HCT116 (cell line): Measurements from ENCODE around the gene RBM47. TPM values are rescaled to one million over a fixed set of nuclear protein-coding genes. Genes with fewer than 3 reads are reported as not detected.

ENCODE experiments used
- ATAC-seq: fragments of 200-7000 bp; cut with Tn5 transposase; 2 replicates; pipeline ENCODE4 v1.9.1; 2020; ENCODE audit warnings: mild to moderate bottlenecking, moderate library complexity
- BruUV-seq: library from RNA; stranded (reverse); fragments of 400-500 nt; replicated peaks from 2 replicates; lab custom pipeline; 2021; lab: Mats Ljungman, UMichigan
- CTCF ChIA-PET: fragments of 300-600 bp; sonication (Branson Sonifier 250); formaldehyde crosslinking; loops from one replicate; lab custom pipeline; 2021; ENCODE audit warnings: antibody characterized with exemption; lab: Charles Lee
- POLR2A ChIA-PET: fragments of 300-600, 350-600 bp; sonication (Branson Sonifier 250); formaldehyde crosslinking; loops from one replicate; lab custom pipeline; 2021; ENCODE audit warnings: antibody characterized with exemption; lab: Charles Lee
- RAD21 ChIA-PET, 2 experiments: fragments of 300-600 bp; sonication (Branson Sonifier 250); formaldehyde crosslinking; loops; one replicate each; lab custom pipeline; 2023; ENCODE audit warnings: low total read pairs in 2 of 2; ENCODE audit not compliant: uncharacterized antibody in 2 of 2, unreplicated experiment in 2 of 2, low non-redundant PET in 1 of 2; lab: Charles Lee
- DNase-seq: peaks from one replicate; pipeline ENCODE4 v3.0.0-alpha.2; 2010; ENCODE audit warnings: low read depth, low spot score
- H2AFZ ChIP-seq: fragments of 200-600 bp; shearing (Covaris generic), sonication (generic); 2 replicates; pipeline ENCODE4 v1.6.1; 2017; ENCODE audit warnings: low read depth, mixed run types, mixed read lengths, antibody characterized with exemption, low read length; ENCODE audit not compliant: poor library complexity, severe bottlenecking
- H3K27ac ChIP-seq: 2 replicates; pipeline ENCODE4 v1.5.1; 2012; ENCODE audit warnings: low read depth, low read length
- H3K27me3 ChIP-seq: fragments of 200-600 bp; sonication (generic); 2 replicates; pipeline ENCODE4 v1.6.1; 2016; ENCODE audit warnings: mixed run types, low read length, mixed read lengths; ENCODE audit not compliant: insufficient read depth
- H3K36me3 ChIP-seq, 2 experiments: fragments of 200-500 bp in 1 of 2; fragments of 200-600 bp in 1 of 2; sonication (Bioruptor generic) in 1 of 2; sonication (generic) in 1 of 2; 2 replicates each; pipeline versions ENCODE4 v1.5.1 to v1.6.1; 2014 to 2016; ENCODE audit warnings: low read length in 2 of 2, inconsistent platforms in 1 of 2, mixed read lengths in 1 of 2, mixed run types in 1 of 2; ENCODE audit not compliant: insufficient read depth in 2 of 2, control insufficient read depth in 1 of 2
- H3K4me1 ChIP-seq, 2 experiments: fragments of 200-600 bp in 1 of 2; sonication (generic) in 1 of 2; 2 replicates each; pipeline versions ENCODE4 v1.5.1 to v1.6.1; 2012 to 2017; ENCODE audit warnings: low read length in 2 of 2, inconsistent platforms in 1 of 2, mild to moderate bottlenecking in 1 of 2, mixed read lengths in 1 of 2, mixed run types in 1 of 2, moderate library complexity in 1 of 2; ENCODE audit not compliant: insufficient read depth in 2 of 2, control insufficient read depth in 1 of 2
- H3K4me2 ChIP-seq: fragments of 200-600 bp; sonication (generic); 2 replicates; pipeline ENCODE4 v1.6.1; 2017; ENCODE audit warnings: mixed run types, low read length, mixed read lengths
- H3K4me3 ChIP-seq, 2 experiments: fragments of 200-600 bp in 1 of 2; sonication (generic) in 1 of 2; replicated peaks in 1 of 2; 2 replicates each; pipeline ENCODE4 v1.5.1; 2011 to 2016; ENCODE audit warnings: low read length in 2 of 2, control low read depth in 1 of 2, low read depth in 1 of 2, mild to moderate bottlenecking in 1 of 2, mixed read lengths in 1 of 2, mixed run types in 1 of 2
- H3K79me2 ChIP-seq: fragments of 200-600 bp; sonication (generic); 2 replicates; pipeline ENCODE4 v1.6.1; 2017; ENCODE audit warnings: mild to moderate bottlenecking, mixed run types, low read length, moderate library complexity, mixed read lengths; ENCODE audit not compliant: insufficient read depth
- H3K9ac ChIP-seq: fragments of 200-600 bp; sonication (generic); 2 replicates; pipeline ENCODE4 v1.6.1; 2016; ENCODE audit warnings: low read length, mixed read lengths
- H3K9me2 ChIP-seq: fragments of 200-600 bp; sonication (generic), shearing (Covaris generic); 2 replicates; pipeline ENCODE4 v1.6.1; 2017; ENCODE audit warnings: mixed run types, mild to moderate bottlenecking, moderate library complexity; ENCODE audit not compliant: insufficient read depth
- H3K9me3 ChIP-seq, 2 experiments: fragments of 200-500 bp in 1 of 2; fragments of 200-600 bp in 1 of 2; sonication (Bioruptor generic) in 1 of 2; sonication (generic) in 1 of 2; 2 replicates each; pipeline ENCODE4 v1.6.1; 2014 to 2017; ENCODE audit warnings: low read length in 2 of 2, mixed read lengths in 2 of 2, inconsistent platforms in 1 of 2, low read depth in 1 of 2, mild to moderate bottlenecking in 1 of 2, mixed run types in 1 of 2, moderate library complexity in 1 of 2; ENCODE audit not compliant: control insufficient read depth in 1 of 2, insufficient read depth in 1 of 2
- H4K20me1 ChIP-seq: fragments of 200-600 bp; sonication (generic), shearing (Covaris generic); 2 replicates; pipeline ENCODE4 v1.6.1; 2017; ENCODE audit warnings: mixed run types, mild to moderate bottlenecking, moderate library complexity; ENCODE audit not compliant: insufficient read depth
- ATF3 ChIP-seq: IDR thresholded peaks from 2 replicates; pipeline ENCODE4 v1.6.1; 2012
- CBX3 ChIP-seq: IDR thresholded peaks from 2 replicates; pipeline ENCODE4 v1.6.1; 2012; ENCODE audit warnings: low read depth
- CEBPB ChIP-seq: IDR thresholded peaks from 2 replicates; pipeline ENCODE4 v1.6.1; 2012; ENCODE audit warnings: low read depth
- EGR1 ChIP-seq: IDR thresholded peaks from 2 replicates; pipeline ENCODE4 v1.6.1; 2012; ENCODE audit warnings: low read depth
- EZH2 ChIP-seq: fragments of 200-600 bp; sonication (generic); IDR thresholded peaks from 2 replicates; pipeline ENCODE4 v1.6.1; 2017; ENCODE audit warnings: antibody characterized with exemption, mixed run types
- EZH2phosphoT487 ChIP-seq: fragments of 200-600 bp; IDR thresholded peaks from 2 replicates; pipeline ENCODE4 v1.6.1; 2018; ENCODE audit warnings: antibody characterized with exemption, borderline replicate concordance
- FOSL1 ChIP-seq: IDR thresholded peaks from 2 replicates; pipeline ENCODE4 v1.6.1; 2012; ENCODE audit warnings: low read depth
- POLR2A ChIP-seq: IDR thresholded peaks from 2 replicates; pipeline ENCODE4 v1.7.0; 2011; ENCODE audit warnings: borderline replicate concordance; ENCODE audit not compliant: insufficient read depth, insufficient read length; ENCODE audit errors: extremely low read depth
- POLR2AphosphoS5 ChIP-seq: IDR thresholded peaks from 2 replicates; pipeline ENCODE4 v1.6.1; 2011; ENCODE audit warnings: mild to moderate bottlenecking, low read depth, low read length, moderate library complexity
- RAD21 ChIP-seq: IDR thresholded peaks from 2 replicates; pipeline ENCODE4 v1.6.1; 2012; ENCODE audit warnings: low read depth, mild to moderate bottlenecking
- SIN3A ChIP-seq: IDR thresholded peaks from 2 replicates; pipeline ENCODE4 v1.6.1; 2012; ENCODE audit warnings: low read depth
- SP1 ChIP-seq: IDR thresholded peaks from 2 replicates; pipeline ENCODE4 v1.6.1; 2012; ENCODE audit warnings: low read depth
- SRF ChIP-seq: IDR thresholded peaks from 2 replicates; pipeline ENCODE4 v1.6.1; 2012; ENCODE audit warnings: low read depth
- YY1 ChIP-seq: IDR thresholded peaks from 2 replicates; pipeline ENCODE4 v1.6.1; 2011; ENCODE audit warnings: low read length, low read depth, moderate library complexity, mild to moderate bottlenecking; ENCODE audit not compliant: insufficient replicate concordance; ENCODE audit errors: extremely low read depth
- ZBTB33 ChIP-seq: IDR thresholded peaks from 2 replicates; pipeline ENCODE4 v1.6.1; 2011; ENCODE audit warnings: mild to moderate bottlenecking, low read length, moderate library complexity; ENCODE audit not compliant: insufficient replicate concordance; ENCODE audit errors: extremely low read depth
- ZFX ChIP-seq: fragments of 450-650 bp; IDR thresholded peaks from 2 replicates; pipeline ENCODE4 v1.6.1; 2017
- ZNF274 ChIP-seq: fragments of 200-500 bp; sonication (Bioruptor generic); IDR thresholded peaks from 2 replicates; pipeline ENCODE4 v1.6.1; 2014; ENCODE audit warnings: mild to moderate bottlenecking, low read depth, low read length, inconsistent platforms
- intact Hi-C: fragments of 100-400 bp; cut with micrococcal nuclease; formaldehyde crosslinking; loops from 2 replicates; pipeline ENCODE4 v1.10.0; 2022
- total RNA-seq: library from RNA; stranded (reverse); gene quantifications from one replicate; pipeline ENCODE4 v1.2.1, GENCODE V29; 2021; ENCODE audit not compliant: unreplicated experiment
- TF ChIP-seq, protein P1 (sequence below): IDR thresholded peaks from 2 replicates; pipeline ENCODE4 v1.6.1; 2012; ENCODE audit warnings: low read depth
- TF ChIP-seq, protein P2 (sequence below): IDR thresholded peaks from 2 replicates; pipeline ENCODE4 v1.6.1; 2012
- TF ChIP-seq, protein P3 (sequence below), 3 experiments: fragments of 200-600 bp in 1 of 3; sonication (generic) in 1 of 3; IDR thresholded peaks in 2 of 3; conservative IDR thresholded peaks in 1 of 3; 2 replicates each; pipeline ENCODE4 v1.5.1; 2012 to 2017; ENCODE audit warnings: low read depth in 2 of 3, low read length in 2 of 3, antibody characterized with exemption in 1 of 3, borderline replicate concordance in 1 of 3, control low read depth in 1 of 3, mild to moderate bottlenecking in 1 of 3, mixed read lengths in 1 of 3, mixed run types in 1 of 3, moderate library complexity in 1 of 3; ENCODE audit not compliant: insufficient read depth in 1 of 3

RBM47 gene
- total RNA-seq, 1 experiment from 2014 or later, result 22.2 TPM

DNA sequence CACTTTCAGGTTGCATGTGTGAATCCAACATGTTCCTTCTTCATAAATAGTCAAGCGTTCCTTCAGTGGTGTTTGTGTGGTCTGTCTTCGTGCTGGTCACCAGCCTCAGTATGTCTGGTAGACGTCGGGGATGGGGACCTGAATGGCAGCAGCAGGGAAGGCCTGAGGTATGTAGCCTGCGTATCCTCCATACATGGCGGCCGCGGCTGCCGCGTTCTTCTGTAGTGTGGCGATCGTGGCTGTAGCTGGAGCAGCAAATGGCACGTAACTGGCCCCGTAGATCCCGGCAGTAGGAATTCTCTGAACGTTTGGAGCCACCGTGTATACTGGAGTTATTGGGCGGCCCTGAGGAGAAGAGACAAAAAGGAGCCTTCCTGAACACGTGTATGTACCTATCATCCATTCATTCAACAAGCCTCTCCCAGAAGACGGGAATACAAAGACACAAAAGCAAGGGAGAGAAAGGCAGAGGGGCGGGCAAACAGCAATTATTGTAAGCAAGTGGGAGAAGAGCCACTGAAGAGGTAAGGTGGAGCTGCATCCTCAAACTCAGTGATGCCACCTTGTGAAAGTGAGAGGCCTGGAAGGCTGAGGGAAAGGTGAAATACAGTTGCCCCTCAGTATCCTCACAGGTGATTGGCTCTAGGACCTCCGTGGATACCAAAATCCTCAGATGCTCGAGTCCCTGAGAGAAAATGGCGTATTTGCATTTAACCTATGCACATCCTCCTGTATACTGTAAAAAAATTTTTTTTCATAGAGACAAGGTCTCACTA is 203.7 kb downstream of the RBM47 start:
- Histone ChIP-seq H3K36me3 (no peaks in the 10 kb centered on the region), H3K27me3 (no peaks in the 10 kb centered on the region), H3K9ac (no peak overlapping the region), H3K27ac (no peak overlapping the region), H3K9me2 (no peaks in the 10 kb centered on the region), H3K9me3 (no peaks in the 10 kb centered on the region), H3K4me3 (no peak overlapping the region), H3K4me2 (no peak overlapping the region), H3K4me1 (no peaks in the 10 kb centered on the region), H3K79me2 (no peaks in the 10 kb centered on the region), H2AFZ (no peak overlapping the region), H4K20me1 (no peaks in the 10 kb centered on the region)
- CTCF ChIA-PET, result no interaction called here
- intact Hi-C loops, result no loop called here
- POLR2A ChIA-PET, result no interaction called here
- no peak for TF ChIP-seq ZFX
- TF ChIP-seq CEBPB, result no peak
- TF ChIP-seq YY1, result no peak
- no peak for TF ChIP-seq EZH2phosphoT487
- TF ChIP-seq, protein P1, sequence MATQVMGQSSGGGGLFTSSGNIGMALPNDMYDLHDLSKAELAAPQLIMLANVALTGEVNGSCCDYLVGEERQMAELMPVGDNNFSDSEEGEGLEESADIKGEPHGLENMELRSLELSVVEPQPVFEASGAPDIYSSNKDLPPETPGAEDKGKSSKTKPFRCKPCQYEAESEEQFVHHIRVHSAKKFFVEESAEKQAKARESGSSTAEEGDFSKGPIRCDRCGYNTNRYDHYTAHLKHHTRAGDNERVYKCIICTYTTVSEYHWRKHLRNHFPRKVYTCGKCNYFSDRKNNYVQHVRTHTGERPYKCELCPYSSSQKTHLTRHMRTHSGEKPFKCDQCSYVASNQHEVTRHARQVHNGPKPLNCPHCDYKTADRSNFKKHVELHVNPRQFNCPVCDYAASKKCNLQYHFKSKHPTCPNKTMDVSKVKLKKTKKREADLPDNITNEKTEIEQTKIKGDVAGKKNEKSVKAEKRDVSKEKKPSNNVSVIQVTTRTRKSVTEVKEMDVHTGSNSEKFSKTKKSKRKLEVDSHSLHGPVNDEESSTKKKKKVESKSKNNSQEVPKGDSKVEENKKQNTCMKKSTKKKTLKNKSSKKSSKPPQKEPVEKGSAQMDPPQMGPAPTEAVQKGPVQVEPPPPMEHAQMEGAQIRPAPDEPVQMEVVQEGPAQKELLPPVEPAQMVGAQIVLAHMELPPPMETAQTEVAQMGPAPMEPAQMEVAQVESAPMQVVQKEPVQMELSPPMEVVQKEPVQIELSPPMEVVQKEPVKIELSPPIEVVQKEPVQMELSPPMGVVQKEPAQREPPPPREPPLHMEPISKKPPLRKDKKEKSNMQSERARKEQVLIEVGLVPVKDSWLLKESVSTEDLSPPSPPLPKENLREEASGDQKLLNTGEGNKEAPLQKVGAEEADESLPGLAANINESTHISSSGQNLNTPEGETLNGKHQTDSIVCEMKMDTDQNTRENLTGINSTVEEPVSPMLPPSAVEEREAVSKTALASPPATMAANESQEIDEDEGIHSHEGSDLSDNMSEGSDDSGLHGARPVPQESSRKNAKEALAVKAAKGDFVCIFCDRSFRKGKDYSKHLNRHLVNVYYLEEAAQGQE, result no peak
- no peak for TF ChIP-seq SIN3A
- TF ChIP-seq ZBTB33, result no peak
- TF ChIP-seq POLR2AphosphoS5, result no peak
- TF ChIP-seq POLR2A, result no peak
- no peak for TF ChIP-seq ATF3
- no peak for TF ChIP-seq SRF
- TF ChIP-seq CBX3, result no peak
- TF ChIP-seq, protein P2, sequence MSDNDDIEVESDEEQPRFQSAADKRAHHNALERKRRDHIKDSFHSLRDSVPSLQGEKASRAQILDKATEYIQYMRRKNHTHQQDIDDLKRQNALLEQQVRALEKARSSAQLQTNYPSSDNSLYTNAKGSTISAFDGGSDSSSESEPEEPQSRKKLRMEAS, result no peak
- TF ChIP-seq EGR1, result no peak
- TF ChIP-seq RAD21, result no peak
- no peak for TF ChIP-seq EZH2
- TF ChIP-seq, protein P3, sequence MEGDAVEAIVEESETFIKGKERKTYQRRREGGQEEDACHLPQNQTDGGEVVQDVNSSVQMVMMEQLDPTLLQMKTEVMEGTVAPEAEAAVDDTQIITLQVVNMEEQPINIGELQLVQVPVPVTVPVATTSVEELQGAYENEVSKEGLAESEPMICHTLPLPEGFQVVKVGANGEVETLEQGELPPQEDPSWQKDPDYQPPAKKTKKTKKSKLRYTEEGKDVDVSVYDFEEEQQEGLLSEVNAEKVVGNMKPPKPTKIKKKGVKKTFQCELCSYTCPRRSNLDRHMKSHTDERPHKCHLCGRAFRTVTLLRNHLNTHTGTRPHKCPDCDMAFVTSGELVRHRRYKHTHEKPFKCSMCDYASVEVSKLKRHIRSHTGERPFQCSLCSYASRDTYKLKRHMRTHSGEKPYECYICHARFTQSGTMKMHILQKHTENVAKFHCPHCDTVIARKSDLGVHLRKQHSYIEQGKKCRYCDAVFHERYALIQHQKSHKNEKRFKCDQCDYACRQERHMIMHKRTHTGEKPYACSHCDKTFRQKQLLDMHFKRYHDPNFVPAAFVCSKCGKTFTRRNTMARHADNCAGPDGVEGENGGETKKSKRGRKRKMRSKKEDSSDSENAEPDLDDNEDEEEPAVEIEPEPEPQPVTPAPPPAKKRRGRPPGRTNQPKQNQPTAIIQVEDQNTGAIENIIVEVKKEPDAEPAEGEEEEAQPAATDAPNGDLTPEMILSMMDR (IDR thresholded peaks at IDR 0.05 in 2 of 3, conservative IDR thresholded peaks at IDR 0.05 in 1 of 3; ENCODE audit: borderline replicate concordance in 1 of 3, insufficient read depth in 1 of 3, low read depth in 2 of 3, low read length in 2 of 3), result no peak
- TF ChIP-seq ZNF274, result no peak
- no peak for TF ChIP-seq FOSL1
- TF ChIP-seq SP1, result no peak
- DNase-seq (no peak), ATAC-seq (no peak)
- RAD21 ChIA-PET, result no interaction called here
- no TSS peak for BruUV-seq
